ENCODE data around the gene FAM24B.

- TF ChIP-seq, protein P1, sequence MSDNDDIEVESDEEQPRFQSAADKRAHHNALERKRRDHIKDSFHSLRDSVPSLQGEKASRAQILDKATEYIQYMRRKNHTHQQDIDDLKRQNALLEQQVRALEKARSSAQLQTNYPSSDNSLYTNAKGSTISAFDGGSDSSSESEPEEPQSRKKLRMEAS (IDR thresholded peaks at IDR 0.05; ENCODE audit: low read depth, low read length): no peak
- TF ChIP-seq, protein P2, sequence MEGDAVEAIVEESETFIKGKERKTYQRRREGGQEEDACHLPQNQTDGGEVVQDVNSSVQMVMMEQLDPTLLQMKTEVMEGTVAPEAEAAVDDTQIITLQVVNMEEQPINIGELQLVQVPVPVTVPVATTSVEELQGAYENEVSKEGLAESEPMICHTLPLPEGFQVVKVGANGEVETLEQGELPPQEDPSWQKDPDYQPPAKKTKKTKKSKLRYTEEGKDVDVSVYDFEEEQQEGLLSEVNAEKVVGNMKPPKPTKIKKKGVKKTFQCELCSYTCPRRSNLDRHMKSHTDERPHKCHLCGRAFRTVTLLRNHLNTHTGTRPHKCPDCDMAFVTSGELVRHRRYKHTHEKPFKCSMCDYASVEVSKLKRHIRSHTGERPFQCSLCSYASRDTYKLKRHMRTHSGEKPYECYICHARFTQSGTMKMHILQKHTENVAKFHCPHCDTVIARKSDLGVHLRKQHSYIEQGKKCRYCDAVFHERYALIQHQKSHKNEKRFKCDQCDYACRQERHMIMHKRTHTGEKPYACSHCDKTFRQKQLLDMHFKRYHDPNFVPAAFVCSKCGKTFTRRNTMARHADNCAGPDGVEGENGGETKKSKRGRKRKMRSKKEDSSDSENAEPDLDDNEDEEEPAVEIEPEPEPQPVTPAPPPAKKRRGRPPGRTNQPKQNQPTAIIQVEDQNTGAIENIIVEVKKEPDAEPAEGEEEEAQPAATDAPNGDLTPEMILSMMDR (IDR thresholded peaks at IDR 0.05; ENCODE audit: low read depth, low read length): no peak
- no peak for TF ChIP-seq POLR2A (IDR thresholded peaks at IDR 0.05; ENCODE audit: extremely low read depth, insufficient read length)
Measured at GRCh38 chr10:122821808-122822207, 57.6 kb downstream of the FAM24B start.
